LNCAP (cell line): ENCODE results near the gene YWHAG.

Experiments
- CTCF ChIP-seq: fragments of 450-650 bp; IDR thresholded peaks from 2 replicates; pipeline ENCODE4 v1.5.1; 2017; ENCODE audit warnings: mild to moderate bottlenecking

Gene YWHAG

GRCh38 chr7:76304888-76305375 lies 53.9 kb downstream of the YWHAG start:
- TF ChIP-seq CTCF: no peak

GRCh38 chr7:76303202-76304147 lies 55.3 kb downstream of the YWHAG start:
- TF ChIP-seq CTCF: no peak

GRCh38 chr7:76302347-76303201 lies 56.2 kb downstream of the YWHAG start, which contains the start of gene HSPB1:
HSPB1 (plus strand) TSS chr7:76302673; CDS start chr7:76302713, 40 bp downstream.
- no peak for TF ChIP-seq CTCF

GRCh38 chr7:76301000-76301399 lies 57.8 kb downstream of the YWHAG start:
- no peak for TF ChIP-seq CTCF

GRCh38 chr7:76300166-76300731 lies 58.5 kb downstream of the YWHAG start:
- TF ChIP-seq CTCF: no peak

GRCh38 chr7:76296743-76297740 lies 61.7 kb downstream of the YWHAG start:
- no peak for TF ChIP-seq CTCF
